Measurements from ENCODE around the gene FILIP1.

Gene FILIP1

DNA sequence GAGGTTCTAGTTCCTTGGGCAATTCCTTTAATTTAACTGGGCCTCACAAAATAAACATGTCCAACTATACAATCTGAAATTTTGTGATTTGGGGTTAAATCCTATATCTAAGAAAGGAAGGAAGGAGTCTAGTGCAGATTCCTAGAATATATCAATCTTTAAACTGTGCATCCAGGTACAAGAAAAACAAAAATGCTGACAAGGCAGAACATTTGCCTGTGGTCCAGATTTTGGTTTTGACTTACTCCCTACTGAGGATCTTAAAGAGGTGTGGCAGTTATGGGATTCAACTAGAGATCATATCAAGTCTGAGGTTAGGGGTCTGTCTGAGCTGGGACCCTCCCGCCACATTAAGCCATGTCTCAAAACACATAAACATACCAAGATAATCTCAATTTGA is 232.3 kb downstream of the FILIP1 start:
- no peak overlapping the region for H3K4me3 ChIP-seq (ENCODE audit: low read depth, low read length)
- TF ChIP-seq MYC (IDR thresholded peaks at IDR 0.05; ENCODE audit: low read depth, low read length) (no peak), POLR2A (IDR thresholded peaks at IDR 0.05; ENCODE audit: extremely low read depth, insufficient read length) (no peak)
- TF ChIP-seq, protein P1, sequence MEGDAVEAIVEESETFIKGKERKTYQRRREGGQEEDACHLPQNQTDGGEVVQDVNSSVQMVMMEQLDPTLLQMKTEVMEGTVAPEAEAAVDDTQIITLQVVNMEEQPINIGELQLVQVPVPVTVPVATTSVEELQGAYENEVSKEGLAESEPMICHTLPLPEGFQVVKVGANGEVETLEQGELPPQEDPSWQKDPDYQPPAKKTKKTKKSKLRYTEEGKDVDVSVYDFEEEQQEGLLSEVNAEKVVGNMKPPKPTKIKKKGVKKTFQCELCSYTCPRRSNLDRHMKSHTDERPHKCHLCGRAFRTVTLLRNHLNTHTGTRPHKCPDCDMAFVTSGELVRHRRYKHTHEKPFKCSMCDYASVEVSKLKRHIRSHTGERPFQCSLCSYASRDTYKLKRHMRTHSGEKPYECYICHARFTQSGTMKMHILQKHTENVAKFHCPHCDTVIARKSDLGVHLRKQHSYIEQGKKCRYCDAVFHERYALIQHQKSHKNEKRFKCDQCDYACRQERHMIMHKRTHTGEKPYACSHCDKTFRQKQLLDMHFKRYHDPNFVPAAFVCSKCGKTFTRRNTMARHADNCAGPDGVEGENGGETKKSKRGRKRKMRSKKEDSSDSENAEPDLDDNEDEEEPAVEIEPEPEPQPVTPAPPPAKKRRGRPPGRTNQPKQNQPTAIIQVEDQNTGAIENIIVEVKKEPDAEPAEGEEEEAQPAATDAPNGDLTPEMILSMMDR (IDR thresholded peaks at IDR 0.05; ENCODE audit: low read depth, low read length), result no peak
- TF ChIP-seq, protein P2, sequence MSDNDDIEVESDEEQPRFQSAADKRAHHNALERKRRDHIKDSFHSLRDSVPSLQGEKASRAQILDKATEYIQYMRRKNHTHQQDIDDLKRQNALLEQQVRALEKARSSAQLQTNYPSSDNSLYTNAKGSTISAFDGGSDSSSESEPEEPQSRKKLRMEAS (IDR thresholded peaks at IDR 0.05; ENCODE audit: low read depth, low read length), result no peak
- DNase-seq (ENCODE audit: low read depth), result no peak

DNA sequence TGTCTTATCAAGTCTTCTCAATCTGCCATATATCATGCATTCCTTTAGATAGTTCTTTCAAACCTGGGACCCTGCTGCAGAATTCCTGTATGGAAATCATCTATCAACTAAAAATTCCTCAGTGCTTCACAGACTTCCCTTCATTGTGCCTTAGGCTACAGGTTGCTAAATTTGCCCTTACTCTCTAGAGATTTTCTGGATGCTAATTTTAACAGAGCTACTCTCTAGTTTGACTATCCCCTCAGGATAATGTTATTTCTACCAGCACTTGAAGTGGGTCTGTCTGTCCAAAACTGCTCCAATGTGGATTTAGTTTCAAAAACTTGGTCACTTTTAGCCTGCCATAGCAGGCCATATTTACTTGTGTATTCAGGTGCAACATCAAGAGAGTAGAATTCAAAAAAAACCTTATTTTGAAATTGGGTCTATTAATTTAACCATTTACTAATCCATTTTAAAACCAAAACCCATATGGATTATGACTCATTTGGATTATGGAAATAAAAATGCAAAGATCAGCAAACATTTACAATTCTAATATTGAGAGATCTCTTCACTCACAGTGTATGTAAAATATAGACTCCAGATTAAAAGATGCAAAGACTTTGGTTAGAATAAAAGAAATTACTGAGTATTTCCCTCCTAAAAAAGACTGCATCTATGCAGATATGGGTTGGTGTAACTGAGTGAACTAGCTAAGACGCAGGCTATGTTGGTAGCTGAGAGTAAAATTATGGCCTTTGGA is 236.1 kb downstream of the FILIP1 start:
- TF ChIP-seq MYC (IDR thresholded peaks at IDR 0.05; ENCODE audit: low read depth, low read length), result no peak
- TF ChIP-seq, protein P2 (IDR thresholded peaks at IDR 0.05; ENCODE audit: low read depth, low read length), result no peak
- no peak for TF ChIP-seq POLR2A (IDR thresholded peaks at IDR 0.05; ENCODE audit: extremely low read depth, insufficient read length)
- TF ChIP-seq, protein P1 (IDR thresholded peaks at IDR 0.05; ENCODE audit: low read depth, low read length), result no peak
- no peak for DNase-seq (ENCODE audit: low read depth)
- no peak overlapping the region for H3K4me3 ChIP-seq (ENCODE audit: low read depth, low read length)

DNA sequence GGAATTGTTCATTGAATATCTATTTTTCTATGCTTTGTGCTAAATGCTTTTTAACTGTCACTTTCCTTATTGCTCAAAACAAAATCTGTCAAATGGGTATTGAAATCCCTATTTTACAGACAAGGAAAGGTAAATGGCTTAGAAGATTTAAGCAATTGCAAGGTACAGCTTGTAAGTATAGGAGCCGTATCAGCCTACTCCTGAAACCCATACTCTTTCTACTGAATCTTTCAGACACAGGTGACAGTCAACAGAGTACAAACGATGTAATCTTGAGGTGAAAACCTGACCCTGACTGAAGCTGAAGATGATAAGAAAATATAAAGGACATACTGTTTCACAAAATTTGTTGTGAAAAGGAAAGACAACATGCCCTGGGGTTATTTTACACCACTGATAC is 243.0 kb downstream of the FILIP1 start:
- TF ChIP-seq, protein P1 (IDR thresholded peaks at IDR 0.05; ENCODE audit: low read depth, low read length), result no peak
- TF ChIP-seq POLR2A (IDR thresholded peaks at IDR 0.05; ENCODE audit: extremely low read depth, insufficient read length), result no peak
- TF ChIP-seq, protein P2 (IDR thresholded peaks at IDR 0.05; ENCODE audit: low read depth, low read length), result no peak
- no peak overlapping the region for H3K4me3 ChIP-seq (ENCODE audit: low read depth, low read length)
- no peak for DNase-seq (ENCODE audit: low read depth)

DNA sequence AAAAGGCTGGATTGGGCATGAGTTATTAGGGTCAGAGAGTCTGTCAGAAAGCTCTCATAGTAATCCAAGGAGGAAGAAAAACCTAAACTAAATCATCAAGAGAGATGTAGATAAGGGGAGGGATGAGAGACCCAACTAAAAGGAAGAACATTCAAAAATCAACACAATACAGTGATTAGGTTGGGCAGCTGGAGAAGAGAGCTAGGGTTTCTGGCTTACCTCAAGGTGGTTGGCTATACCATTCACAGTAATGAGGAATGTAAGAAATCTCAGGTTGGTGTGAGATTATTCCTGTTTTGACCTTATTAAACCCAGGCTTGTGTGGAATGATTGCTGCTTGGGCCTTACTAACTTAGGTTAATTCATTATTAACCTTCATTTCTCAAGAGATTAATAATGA is 243.8 kb downstream of the FILIP1 start:
- no peak overlapping the region for H3K4me3 ChIP-seq (ENCODE audit: low read depth, low read length)

DNA sequence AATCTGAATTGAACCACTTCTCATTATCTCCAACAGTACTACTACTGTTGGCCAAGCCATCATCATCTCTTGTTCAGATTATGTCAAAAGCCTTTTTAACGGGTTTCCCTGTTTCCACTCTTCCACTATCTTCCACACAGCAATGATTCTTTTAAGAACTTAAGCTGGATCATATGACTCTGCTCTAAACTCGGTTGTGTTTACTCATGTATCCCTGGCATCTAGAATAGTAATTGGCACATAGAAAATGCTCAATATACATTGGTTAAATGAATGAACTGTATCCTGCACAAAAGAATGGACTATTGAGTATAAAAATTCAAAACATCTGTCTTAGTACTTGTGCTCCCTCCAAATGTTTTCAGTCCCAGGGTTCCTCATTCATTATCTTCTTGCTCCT is 247.2 kb downstream of the FILIP1 start:
- DNase-seq (ENCODE audit: low read depth), result no peak
- TF ChIP-seq, protein P2 (IDR thresholded peaks at IDR 0.05; ENCODE audit: low read depth, low read length), result no peak
- TF ChIP-seq POLR2A (IDR thresholded peaks at IDR 0.05; ENCODE audit: extremely low read depth, insufficient read length) (no peak), MYC (IDR thresholded peaks at IDR 0.05; ENCODE audit: low read depth, low read length) (no peak)
- TF ChIP-seq, protein P1 (IDR thresholded peaks at IDR 0.05; ENCODE audit: low read depth, low read length), result no peak
- H3K4me3 ChIP-seq (ENCODE audit: low read depth, low read length), result no peak overlapping the region

More for the DNA sequence above, 243.8 kb downstream of the FILIP1 start:
- TF ChIP-seq POLR2A (IDR thresholded peaks at IDR 0.05; ENCODE audit: extremely low read depth, insufficient read length) (no peak), MYC (IDR thresholded peaks at IDR 0.05; ENCODE audit: low read depth, low read length) (no peak)
- TF ChIP-seq, protein P1 (IDR thresholded peaks at IDR 0.05; ENCODE audit: low read depth, low read length), result no peak
- TF ChIP-seq, protein P2 (IDR thresholded peaks at IDR 0.05; ENCODE audit: low read depth, low read length), result no peak
- DNase-seq (ENCODE audit: low read depth), result no peak
